ENCODE results near the gene TP63. TPM values are rescaled to one million over a fixed set of nuclear protein-coding genes. Genes with fewer than 3 reads are reported as not detected.

TP63 gene
- polyA plus RNA-seq, 3 donors, result not detected

DNA sequence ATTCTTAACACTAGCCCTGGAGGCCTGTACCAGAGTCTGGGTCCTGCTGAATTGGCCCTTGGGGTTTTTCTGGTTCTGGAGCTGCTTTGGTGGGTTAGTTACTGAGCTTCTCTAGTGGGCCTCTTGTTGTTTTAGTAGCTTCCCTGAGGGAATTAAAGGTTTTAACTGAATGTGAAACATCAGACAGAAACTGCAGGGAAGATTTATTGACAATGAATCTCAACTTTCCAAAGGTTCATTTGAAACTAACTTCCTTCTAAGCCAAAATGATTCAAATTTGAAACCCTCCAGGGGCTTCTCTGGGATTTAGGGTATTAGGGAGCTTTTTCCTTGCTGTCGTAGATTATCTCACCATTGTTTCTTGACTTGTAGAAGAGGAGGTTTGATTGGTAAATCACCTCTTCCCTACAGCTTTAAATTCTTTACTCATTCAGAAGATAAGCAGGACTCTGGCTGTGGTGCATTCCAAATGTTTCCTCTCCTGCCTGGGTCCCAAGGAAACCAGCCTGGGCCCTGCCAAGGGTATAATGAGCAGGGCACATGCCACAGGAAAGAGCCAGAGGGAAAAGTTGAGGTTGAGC, 71.0 kb downstream of the TP63 start:
- WGBS (ENCODE audit: insufficient coverage), result no CpG with 5 or more reads among the region's 1 CpG
- H4K20me1 ChIP-seq (ENCODE audit: insufficient read depth, low read length), result no peaks in the 10 kb centered on the region
- TF ChIP-seq, protein P1, sequence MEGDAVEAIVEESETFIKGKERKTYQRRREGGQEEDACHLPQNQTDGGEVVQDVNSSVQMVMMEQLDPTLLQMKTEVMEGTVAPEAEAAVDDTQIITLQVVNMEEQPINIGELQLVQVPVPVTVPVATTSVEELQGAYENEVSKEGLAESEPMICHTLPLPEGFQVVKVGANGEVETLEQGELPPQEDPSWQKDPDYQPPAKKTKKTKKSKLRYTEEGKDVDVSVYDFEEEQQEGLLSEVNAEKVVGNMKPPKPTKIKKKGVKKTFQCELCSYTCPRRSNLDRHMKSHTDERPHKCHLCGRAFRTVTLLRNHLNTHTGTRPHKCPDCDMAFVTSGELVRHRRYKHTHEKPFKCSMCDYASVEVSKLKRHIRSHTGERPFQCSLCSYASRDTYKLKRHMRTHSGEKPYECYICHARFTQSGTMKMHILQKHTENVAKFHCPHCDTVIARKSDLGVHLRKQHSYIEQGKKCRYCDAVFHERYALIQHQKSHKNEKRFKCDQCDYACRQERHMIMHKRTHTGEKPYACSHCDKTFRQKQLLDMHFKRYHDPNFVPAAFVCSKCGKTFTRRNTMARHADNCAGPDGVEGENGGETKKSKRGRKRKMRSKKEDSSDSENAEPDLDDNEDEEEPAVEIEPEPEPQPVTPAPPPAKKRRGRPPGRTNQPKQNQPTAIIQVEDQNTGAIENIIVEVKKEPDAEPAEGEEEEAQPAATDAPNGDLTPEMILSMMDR (IDR thresholded peaks at IDR 0.05), result no peak
- no peaks in the 10 kb centered on the region for H3K79me2 ChIP-seq (ENCODE audit: insufficient read depth, low read length)
- no peak overlapping the region for H3K9ac ChIP-seq (ENCODE audit: insufficient read depth, low read length, poor library complexity, severe bottlenecking)
- no peaks in the 10 kb centered on the region for H3K9me3 ChIP-seq (replicated peaks in 1 of 2; ENCODE audit: control insufficient read depth in 1 of 2, insufficient read depth in 1 of 2, low read length in 2 of 2)
- no peaks in the 10 kb centered on the region for H3K4me1 ChIP-seq (ENCODE audit: control insufficient read depth in 1 of 2, insufficient read depth in 2 of 2, low read length in 2 of 2)
- H3K36me3 ChIP-seq (replicated peaks in 1 of 2; ENCODE audit: control insufficient read depth in 1 of 2, insufficient read depth in 2 of 2, low read length in 2 of 2), result no peaks in the 10 kb centered on the region
- H3K36me3 Mint-ChIP-seq, result no peaks in the 10 kb centered on the region
- no peak overlapping the region for H3K27ac Mint-ChIP-seq
- no peak overlapping the region for H3K4me3 ChIP-seq (replicated peaks in 1 of 3; ENCODE audit: low read depth in 2 of 3, low read length in 3 of 3)
- no peak overlapping the region for H3K4me3 Mint-ChIP-seq
- no peak overlapping the region for H2AFZ ChIP-seq (ENCODE audit: insufficient read depth, low read depth, low read length, poor library complexity, severe bottlenecking)
- peaks cover 0 to 1% (median 0%) of the 10 kb centered on the region in 3 donors for H3K27me3 Mint-ChIP-seq (ENCODE audit: low read depth in 3 of 3)
- no peaks in the 10 kb centered on the region for H3K27me3 ChIP-seq (ENCODE audit: control insufficient read depth in 2 of 2, insufficient read depth in 2 of 2, low read length in 2 of 2)
- H3K4me2 ChIP-seq (replicated peaks; ENCODE audit: extremely low read depth, low read length, poor library complexity, severe bottlenecking), result no peak overlapping the region
- no peak overlapping the region for H3K27ac ChIP-seq (ENCODE audit: low read depth in 1 of 2, low read length in 2 of 2)
- DNase-seq, result no peak
- H3K9me3 Mint-ChIP-seq, result no peaks in the 10 kb centered on the region
- H3K4me1 Mint-ChIP-seq, result no peaks in the 10 kb centered on the region
- intact Hi-C loops (cut with micrococcal nuclease), result no loop called here

DNA sequence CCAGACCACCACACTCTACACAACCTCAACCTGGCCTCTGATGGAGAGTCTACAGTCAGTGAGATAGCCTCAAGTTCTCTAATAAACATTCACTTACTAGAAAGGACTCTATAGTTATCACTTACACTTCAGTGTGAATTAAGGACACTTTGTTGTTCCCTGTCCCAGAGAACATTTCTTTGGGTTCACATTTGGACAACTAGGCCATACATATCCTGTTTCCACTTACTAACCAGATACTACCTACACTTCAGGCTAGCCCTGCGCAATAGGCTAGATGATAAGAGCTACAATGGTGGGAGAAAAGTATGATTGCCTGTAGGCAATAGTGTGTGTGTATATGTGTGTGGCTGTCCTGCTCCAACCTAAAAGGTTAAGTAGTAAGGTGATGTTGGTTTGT, 72.7 kb downstream of the TP63 start:
- no peak overlapping the region for H3K4me2 ChIP-seq (replicated peaks; ENCODE audit: extremely low read depth, low read length, poor library complexity, severe bottlenecking)
- H3K9ac ChIP-seq (ENCODE audit: insufficient read depth, low read length, poor library complexity, severe bottlenecking), result no peak overlapping the region
- no peaks in the 10 kb centered on the region for H3K36me3 ChIP-seq (replicated peaks in 1 of 2; ENCODE audit: control insufficient read depth in 1 of 2, insufficient read depth in 2 of 2, low read length in 2 of 2)
- no peaks in the 10 kb centered on the region for H3K4me1 ChIP-seq (ENCODE audit: control insufficient read depth in 1 of 2, insufficient read depth in 2 of 2, low read length in 2 of 2)
- H3K79me2 ChIP-seq (ENCODE audit: insufficient read depth, low read length), result no peaks in the 10 kb centered on the region
- H3K4me3 ChIP-seq (replicated peaks in 1 of 3; ENCODE audit: low read depth in 2 of 3, low read length in 3 of 3), result no peak overlapping the region
- no peaks in the 10 kb centered on the region for H3K36me3 Mint-ChIP-seq
- TF ChIP-seq, protein P1 (IDR thresholded peaks at IDR 0.05), result no peak
- no peak overlapping the region for H3K4me3 Mint-ChIP-seq
- H3K9me3 ChIP-seq (replicated peaks in 1 of 2; ENCODE audit: control insufficient read depth in 1 of 2, insufficient read depth in 1 of 2, low read length in 2 of 2), result no peaks in the 10 kb centered on the region
- WGBS (ENCODE audit: insufficient coverage), result no CpG with 5 or more reads among the region's 1 CpG
- no peaks in the 10 kb centered on the region for H3K9me3 Mint-ChIP-seq
- intact Hi-C loops (cut with micrococcal nuclease), result no loop called here
- no peaks in the 10 kb centered on the region for H4K20me1 ChIP-seq (ENCODE audit: insufficient read depth, low read length)
- H3K27ac Mint-ChIP-seq, result no peak overlapping the region
- no peak for DNase-seq
- H3K27me3 ChIP-seq (ENCODE audit: control insufficient read depth in 2 of 2, insufficient read depth in 2 of 2, low read length in 2 of 2), result no peaks in the 10 kb centered on the region
- peaks cover 0 to 1% (median 0%) of the 10 kb centered on the region in 3 donors for H3K27me3 Mint-ChIP-seq (ENCODE audit: low read depth in 3 of 3)
- no peak overlapping the region for H3K27ac ChIP-seq (ENCODE audit: low read depth in 1 of 2, low read length in 2 of 2)
- no peaks in the 10 kb centered on the region for H3K4me1 Mint-ChIP-seq
- H2AFZ ChIP-seq (ENCODE audit: insufficient read depth, low read depth, low read length, poor library complexity, severe bottlenecking), result no peak overlapping the region

Measured in CD14-positive monocyte (primary cell).